Right lobe of liver (tissue), 4 donors: ENCODE data around the gene AFG1L.

Experiments used
- POLR2A ChIP-seq: fragments of 450-650 bp; IDR thresholded peaks from one replicate; pipeline ENCODE4 v1.6.1; 2017; ENCODE audit warnings: antibody characterized with exemption, mild to moderate bottlenecking
- TF ChIP-seq, protein P1 (sequence below), 4 donors: fragments of 200-600 bp in 3 of 4; fragments of 450-650 bp in 1 of 4; IDR thresholded peaks; one replicate each; pipeline versions ENCODE4 v1.5.1 to v1.8.0; 2016 to 2022; ENCODE audit warnings: antibody characterized with exemption in 4 of 4, mild to moderate bottlenecking in 2 of 4
- donor health status: DM: no; HTN: no; CAD: no.
- donor health status: DM: no; HTN: no; CAD: no.
- donor health status: DM: no; HTN: yes; CAD: no.

DNA sequence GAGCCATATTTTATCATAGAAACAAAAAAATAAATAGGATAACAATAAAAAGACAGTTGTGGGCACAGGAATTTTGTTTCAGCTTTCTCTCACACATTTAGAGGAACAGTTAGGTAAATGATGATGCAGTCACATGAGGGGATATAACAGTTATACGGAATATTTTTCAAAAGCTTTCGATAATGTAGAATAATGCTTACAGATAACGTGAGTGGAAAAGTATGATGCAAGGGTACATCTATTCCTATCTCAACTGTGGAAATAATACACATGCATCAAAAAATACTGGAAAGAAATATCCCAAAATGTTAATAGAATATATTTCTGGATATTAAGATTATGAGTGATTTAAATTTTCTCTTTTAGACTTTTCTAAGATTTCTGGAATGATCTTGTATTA is 114.0 kb downstream of the AFG1L start:
- TF ChIP-seq, protein P1, sequence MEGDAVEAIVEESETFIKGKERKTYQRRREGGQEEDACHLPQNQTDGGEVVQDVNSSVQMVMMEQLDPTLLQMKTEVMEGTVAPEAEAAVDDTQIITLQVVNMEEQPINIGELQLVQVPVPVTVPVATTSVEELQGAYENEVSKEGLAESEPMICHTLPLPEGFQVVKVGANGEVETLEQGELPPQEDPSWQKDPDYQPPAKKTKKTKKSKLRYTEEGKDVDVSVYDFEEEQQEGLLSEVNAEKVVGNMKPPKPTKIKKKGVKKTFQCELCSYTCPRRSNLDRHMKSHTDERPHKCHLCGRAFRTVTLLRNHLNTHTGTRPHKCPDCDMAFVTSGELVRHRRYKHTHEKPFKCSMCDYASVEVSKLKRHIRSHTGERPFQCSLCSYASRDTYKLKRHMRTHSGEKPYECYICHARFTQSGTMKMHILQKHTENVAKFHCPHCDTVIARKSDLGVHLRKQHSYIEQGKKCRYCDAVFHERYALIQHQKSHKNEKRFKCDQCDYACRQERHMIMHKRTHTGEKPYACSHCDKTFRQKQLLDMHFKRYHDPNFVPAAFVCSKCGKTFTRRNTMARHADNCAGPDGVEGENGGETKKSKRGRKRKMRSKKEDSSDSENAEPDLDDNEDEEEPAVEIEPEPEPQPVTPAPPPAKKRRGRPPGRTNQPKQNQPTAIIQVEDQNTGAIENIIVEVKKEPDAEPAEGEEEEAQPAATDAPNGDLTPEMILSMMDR (IDR thresholded peaks at IDR 0.05) = no peak
- TF ChIP-seq POLR2A = no peak
